K562 (cell line): ENCODE results near the gene TNFAIP3. TPM values are rescaled to one million over a fixed set of nuclear protein-coding genes. Genes with fewer than 3 reads are reported as not detected.
A peak's percentile ranks its signal among the peaks of the same experiment; 100 is the strongest.

Experiments used
- CHAMP1 ChIP-seq: fragments of 450-650 bp; IDR thresholded peaks from 2 replicates; pipeline ENCODE4 v1.6.1; 2016; ENCODE audit warnings: mild to moderate bottlenecking
- KAT7 ChIP-seq: sonication (generic); formaldehyde crosslinking; IDR thresholded peaks from 2 replicates; pipeline ENCODE4 v1.8.0; 2022; ENCODE audit warnings: missing genetic modification reagents, mild to moderate bottlenecking, borderline replicate concordance
- KLF1 ChIP-seq: fragments of 450-650 bp; IDR thresholded peaks from 2 replicates; pipeline ENCODE4 v1.6.1; 2016; ENCODE audit warnings: missing genetic modification characterization, missing compliant biosample characterization
- MEIS2 ChIP-seq: fragments of 450-650 bp; IDR thresholded peaks from 2 replicates; pipeline ENCODE4 v1.6.1; 2014; ENCODE audit warnings: mild to moderate bottlenecking; ENCODE audit not compliant: partially characterized antibody
- RBFOX2 ChIP-seq: fragments of 200-400 bp; formaldehyde crosslinking; IDR thresholded peaks from 2 replicates; pipeline ENCODE4 v1.6.1; 2017; ENCODE audit warnings: low read depth, mild to moderate bottlenecking, low read length, moderate library complexity
- TEAD2 ChIP-seq: fragments of 450-650 bp; IDR thresholded peaks from 2 replicates; pipeline ENCODE4 v1.6.1; 2016; ENCODE audit warnings: missing genetic modification characterization, control low read depth, missing compliant biosample characterization
- polyA plus RNA-seq, 8 experiments: library from polyadenylated mRNA; depleted of rRNA in 4 of 8; stranded (reverse) in 5 of 8; unstranded in 3 of 8; fragments of >200 nt; fragmentation: Nextera tagmentation in 2 of 8; fragmentation: Illumina TruSeq in 1 of 8; extraction: Ambion mirVana in 2 of 8; extraction: Trizol in 1 of 8; gene quantifications; 2 replicates each; pipeline versions ENCODE4 v1.2.1 to v1.2.3, GENCODE V29; 2011 to 2014; ENCODE audit warnings: inconsistent platforms in 1 of 8, missing spikeins in 1 of 8
- total RNA-seq, 7 experiments: library from RNA; depleted of rRNA in 6 of 7; stranded (reverse); fragments of >200 nt in 6 of 7; fragmentation: Illumina TruSeq in 2 of 7; extraction: Trizol in 2 of 7; gene quantifications; 2 replicates each; pipeline versions ENCODE4 v1.2.1 to v1.2.3, GENCODE V29; 2011 to 2021; ENCODE audit warnings: low replicate concordance in 1 of 7
- TF ChIP-seq, protein P1 (sequence below): fragments of 150-350 bp; IDR thresholded peaks from 2 replicates; pipeline ENCODE4 v1.6.1; 2014; ENCODE audit warnings: low read depth, mild to moderate bottlenecking, low read length, borderline replicate concordance
- TF ChIP-seq, protein P2 (sequence below): IDR thresholded peaks from 2 replicates; pipeline ENCODE4 v1.6.1; 2014; ENCODE audit warnings: antibody characterized with exemption
- TF ChIP-seq, protein P3 (sequence below): IDR thresholded peaks from 2 replicates; pipeline ENCODE4 v1.6.1; 2012; ENCODE audit warnings: low read depth, low read length, improper control_type of control experiment, borderline replicate concordance

The TNFAIP3 gene
- total and polyA plus RNA-seq, 9 of the 15 experiments (the other 6 are each of a cell fraction or from before 2014, with no cell fraction given) = 0.79 to 17.0 (median 6.4) TPM

DNA sequence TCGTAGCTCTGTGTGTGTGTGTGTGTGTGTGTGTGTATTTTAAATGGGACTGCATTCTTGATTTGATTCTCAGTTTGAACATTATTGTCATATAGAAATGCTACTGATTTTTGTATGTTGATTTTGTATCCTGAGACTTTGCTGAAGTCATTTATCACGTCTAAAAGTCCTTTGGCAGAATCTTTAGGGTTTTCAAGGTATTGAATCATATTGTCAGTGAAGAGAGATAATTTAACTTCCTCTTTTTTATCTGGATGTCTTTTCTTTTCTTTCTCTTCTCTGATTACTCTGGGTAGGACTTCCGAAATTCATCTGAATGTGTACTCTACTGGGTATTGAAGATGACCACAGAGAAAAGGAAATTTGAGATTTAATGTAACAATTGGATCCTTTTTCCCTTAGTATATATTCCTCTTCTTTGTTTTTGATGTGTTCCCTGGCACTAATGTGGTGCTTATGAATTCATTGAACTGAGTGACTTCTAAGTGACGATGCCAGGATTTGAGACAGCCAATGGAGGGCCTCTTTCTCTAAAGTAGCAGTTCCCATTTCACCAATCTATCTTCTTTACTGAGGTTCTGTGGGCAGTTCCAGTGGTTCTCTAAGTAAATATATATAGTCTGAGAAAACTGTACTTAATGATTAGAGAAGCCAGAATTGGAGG lies 47.6 kb downstream of the TNFAIP3 start (continued):
- TF ChIP-seq CHAMP1 (no peak), RBFOX2 (peak; percentile 55), MEIS2 (peak; percentile 100), KAT7 (CRISPR knock-in tag) (no peak), KLF1 (tag) (no peak), TEAD2 (tag) (no peak)
- TF ChIP-seq, protein P1, sequence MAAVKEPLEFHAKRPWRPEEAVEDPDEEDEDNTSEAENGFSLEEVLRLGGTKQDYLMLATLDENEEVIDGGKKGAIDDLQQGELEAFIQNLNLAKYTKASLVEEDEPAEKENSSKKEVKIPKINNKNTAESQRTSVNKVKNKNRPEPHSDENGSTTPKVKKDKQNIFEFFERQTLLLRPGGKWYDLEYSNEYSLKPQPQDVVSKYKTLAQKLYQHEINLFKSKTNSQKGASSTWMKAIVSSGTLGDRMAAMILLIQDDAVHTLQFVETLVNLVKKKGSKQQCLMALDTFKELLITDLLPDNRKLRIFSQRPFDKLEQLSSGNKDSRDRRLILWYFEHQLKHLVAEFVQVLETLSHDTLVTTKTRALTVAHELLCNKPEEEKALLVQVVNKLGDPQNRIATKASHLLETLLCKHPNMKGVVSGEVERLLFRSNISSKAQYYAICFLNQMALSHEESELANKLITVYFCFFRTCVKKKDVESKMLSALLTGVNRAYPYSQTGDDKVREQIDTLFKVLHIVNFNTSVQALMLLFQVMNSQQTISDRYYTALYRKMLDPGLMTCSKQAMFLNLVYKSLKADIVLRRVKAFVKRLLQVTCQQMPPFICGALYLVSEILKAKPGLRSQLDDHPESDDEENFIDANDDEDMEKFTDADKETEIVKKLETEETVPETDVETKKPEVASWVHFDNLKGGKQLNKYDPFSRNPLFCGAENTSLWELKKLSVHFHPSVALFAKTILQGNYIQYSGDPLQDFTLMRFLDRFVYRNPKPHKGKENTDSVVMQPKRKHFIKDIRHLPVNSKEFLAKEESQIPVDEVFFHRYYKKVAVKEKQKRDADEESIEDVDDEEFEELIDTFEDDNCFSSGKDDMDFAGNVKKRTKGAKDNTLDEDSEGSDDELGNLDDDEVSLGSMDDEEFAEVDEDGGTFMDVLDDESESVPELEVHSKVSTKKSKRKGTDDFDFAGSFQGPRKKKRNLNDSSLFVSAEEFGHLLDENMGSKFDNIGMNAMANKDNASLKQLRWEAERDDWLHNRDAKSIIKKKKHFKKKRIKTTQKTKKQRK = no peak
- TF ChIP-seq, protein P2, sequence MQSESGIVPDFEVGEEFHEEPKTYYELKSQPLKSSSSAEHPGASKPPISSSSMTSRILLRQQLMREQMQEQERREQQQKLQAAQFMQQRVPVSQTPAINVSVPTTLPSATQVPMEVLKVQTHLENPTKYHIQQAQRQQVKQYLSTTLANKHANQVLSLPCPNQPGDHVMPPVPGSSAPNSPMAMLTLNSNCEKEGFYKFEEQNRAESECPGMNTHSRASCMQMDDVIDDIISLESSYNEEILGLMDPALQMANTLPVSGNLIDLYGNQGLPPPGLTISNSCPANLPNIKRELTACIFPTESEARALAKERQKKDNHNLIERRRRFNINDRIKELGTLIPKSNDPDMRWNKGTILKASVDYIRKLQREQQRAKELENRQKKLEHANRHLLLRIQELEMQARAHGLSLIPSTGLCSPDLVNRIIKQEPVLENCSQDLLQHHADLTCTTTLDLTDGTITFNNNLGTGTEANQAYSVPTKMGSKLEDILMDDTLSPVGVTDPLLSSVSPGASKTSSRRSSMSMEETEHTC = no peak
- TF ChIP-seq, protein P3, sequence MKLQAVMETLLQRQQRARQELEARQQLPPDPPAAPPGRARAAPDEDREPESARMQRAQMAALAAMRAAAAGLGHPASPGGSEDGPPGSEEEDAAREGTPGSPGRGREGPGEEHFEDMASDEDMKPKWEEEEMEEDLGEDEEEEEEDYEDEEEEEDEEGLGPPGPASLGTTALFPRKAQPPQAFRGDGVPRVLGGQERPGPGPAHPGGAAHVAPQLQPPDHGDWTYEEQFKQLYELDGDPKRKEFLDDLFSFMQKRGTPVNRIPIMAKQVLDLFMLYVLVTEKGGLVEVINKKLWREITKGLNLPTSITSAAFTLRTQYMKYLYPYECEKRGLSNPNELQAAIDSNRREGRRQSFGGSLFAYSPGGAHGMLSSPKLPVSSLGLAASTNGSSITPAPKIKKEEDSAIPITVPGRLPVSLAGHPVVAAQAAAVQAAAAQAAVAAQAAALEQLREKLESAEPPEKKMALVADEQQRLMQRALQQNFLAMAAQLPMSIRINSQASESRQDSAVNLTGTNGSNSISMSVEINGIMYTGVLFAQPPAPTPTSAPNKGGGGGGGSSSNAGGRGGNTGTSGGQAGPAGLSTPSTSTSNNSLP = peak; percentile 61; the same call in 1 of the 2 replicates
